Calu3 (cell line): ENCODE data around the gene EXOSC2. TPM values are rescaled to one million over a fixed set of nuclear protein-coding genes. Genes with fewer than 3 reads are reported as not detected.

Experiments used
- BruUV-seq: library from RNA; stranded (reverse); fragments of 400-500 nt; replicated peaks from 2 replicates; lab custom pipeline; 2021; lab: Mats Ljungman, UMichigan
- CTCF ChIA-PET: fragments of 300-600 bp; sonication (Branson Sonifier 250); formaldehyde crosslinking; loops from one replicate; lab custom pipeline; 2022; ENCODE audit warnings: antibody characterized with exemption; lab: Charles Lee
- DNase-seq: peaks from one replicate; pipeline ENCODE4 v3.0.0; 2022
- H3K27ac Mint-ChIP-seq: one replicate; pipeline ENCODE4 v1.8.0; 2022; ENCODE audit warnings: mixed read lengths; ENCODE audit not compliant: unreplicated experiment
- H3K27me3 Mint-ChIP-seq: one replicate; pipeline ENCODE4 v1.8.0; 2022; ENCODE audit warnings: mixed read lengths; ENCODE audit not compliant: unreplicated experiment
- H3K36me3 Mint-ChIP-seq: one replicate; pipeline ENCODE4 v1.8.0; 2022; ENCODE audit warnings: mild to moderate bottlenecking, moderate library complexity, mixed read lengths; ENCODE audit not compliant: insufficient read depth, unreplicated experiment
- H3K4me1 Mint-ChIP-seq: one replicate; pipeline ENCODE4 v1.8.0; 2022; ENCODE audit warnings: mild to moderate bottlenecking, low read depth, mixed read lengths; ENCODE audit not compliant: unreplicated experiment
- H3K4me3 Mint-ChIP-seq: one replicate; pipeline ENCODE4 v1.8.0; 2022; ENCODE audit warnings: mild to moderate bottlenecking, low read depth, moderate library complexity, mixed read lengths; ENCODE audit not compliant: unreplicated experiment
- H3K9me3 Mint-ChIP-seq: one replicate; pipeline ENCODE4 v1.8.0; 2022; ENCODE audit warnings: low read depth, mixed read lengths; ENCODE audit not compliant: unreplicated experiment
- CTCF ChIP-seq: fragments of 200-600 bp; IDR thresholded peaks from one replicate; pipeline ENCODE4 v1.8.0; 2022; ENCODE audit warnings: antibody characterized with exemption; ENCODE audit not compliant: unreplicated experiment
- intact Hi-C: fragments of 100-400 bp; cut with micrococcal nuclease; formaldehyde crosslinking; loops from one replicate; pipeline ENCODE4 v1.10.0; 2022; ENCODE audit not compliant: unreplicated experiment
- total RNA-seq: library from RNA; stranded (reverse); gene quantifications from 2 replicates; pipeline ENCODE4 v1.2.3, GENCODE V29; 2022

Gene EXOSC2
- total RNA-seq, 1 experiment from 2014 or later: 42.9 TPM

DNA sequence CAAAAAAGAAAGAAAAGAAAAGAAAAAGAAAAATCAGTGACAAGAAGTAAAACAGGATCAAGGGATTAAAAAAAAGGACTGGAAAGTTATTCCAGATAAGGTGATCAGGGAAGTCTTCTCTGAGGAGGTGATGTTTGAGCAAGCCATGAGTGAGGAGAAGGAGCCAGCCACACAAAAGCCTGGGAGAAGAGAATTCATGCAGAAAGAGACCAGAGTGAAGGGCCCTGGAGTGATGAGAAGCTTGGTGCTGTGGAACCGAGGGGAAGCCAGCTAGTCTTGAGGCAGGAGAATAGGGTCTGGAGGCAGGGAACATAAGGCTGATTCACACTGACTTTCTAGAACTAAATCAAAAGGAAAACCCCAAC lies 4.0 kb upstream of the EXOSC2 start:
- intact Hi-C loops: no loop called here
- H3K36me3 Mint-ChIP-seq: peaks cover 29% of the 10 kb centered on the region
- no peaks in the 10 kb centered on the region for H3K27me3 Mint-ChIP-seq
- CTCF ChIA-PET: no interaction called here
- DNase-seq: no peak
- H3K27ac Mint-ChIP-seq: peak overlapping the region; percentile 45
- no TSS peak for BruUV-seq
- TF ChIP-seq CTCF: no peak
- H3K9me3 Mint-ChIP-seq: no peaks in the 10 kb centered on the region
- H3K4me3 Mint-ChIP-seq: peak overlapping the region; percentile 72
- peaks cover 21% of the 10 kb centered on the region for H3K4me1 Mint-ChIP-seq

- TF ChIP-seq CTCF: no peak
- Mint-ChIP-seq H3K36me3 (peaks cover 34% of the 10 kb centered on the region), H3K27me3 (no peaks in the 10 kb centered on the region), H3K4me3 (peak overlapping the region; percentile 72), H3K4me1 (peaks cover 26% of the 10 kb centered on the region), H3K27ac (peak overlapping the region; percentile 45), H3K9me3 (no peaks in the 10 kb centered on the region)
- BruUV-seq: no TSS peak
- peak; percentile 74 for DNase-seq
- CTCF ChIA-PET: interaction anchor here (0.7 to 0.9 kb wide), 2 partner anchors 11 to 144 kb away, joined by 3 to 5 read pairs; no protein-coding TSS in a partner anchor
- intact Hi-C loops: no loop called here
These were observed 3.5 kb upstream of the EXOSC2 start for GRCh38 chr9:130689937-130690700.

DNA sequence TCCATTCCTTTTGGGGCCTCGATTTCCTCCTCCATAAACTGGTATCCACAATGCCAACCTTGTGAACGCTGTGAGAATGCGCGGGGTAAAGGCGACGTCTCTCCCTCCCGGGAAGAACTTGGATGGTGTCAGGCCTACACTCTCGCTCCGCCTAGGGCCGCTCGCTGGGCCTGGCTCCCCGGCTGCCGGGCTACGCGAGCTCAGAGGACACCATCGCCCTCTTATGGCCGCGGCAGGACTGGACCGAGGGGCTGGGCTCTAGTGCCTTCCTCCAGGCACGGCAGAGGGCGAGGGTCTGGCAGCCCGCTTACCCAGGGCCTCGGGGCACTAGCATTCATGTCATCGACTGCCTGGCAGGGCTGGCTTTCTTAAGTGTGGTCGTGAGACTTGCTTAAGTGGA lies 1.3 kb upstream of the EXOSC2 start:
- Mint-ChIP-seq H3K27ac (no peak overlapping the region), H3K4me3 (no peak overlapping the region), H3K9me3 (no peaks in the 10 kb centered on the region), H3K4me1 (peaks cover 44% of the 10 kb centered on the region), H3K27me3 (no peaks in the 10 kb centered on the region), H3K36me3 (peaks cover 55% of the 10 kb centered on the region)
- no peak for DNase-seq
- intact Hi-C loops: no loop called here
- CTCF ChIA-PET: interaction anchor here (1.6 kb wide), 1 partner anchor 8 kb away, joined by 4 read pairs; no protein-coding TSS in a partner anchor
- BruUV-seq: no TSS peak
- no peak for TF ChIP-seq CTCF

DNA sequence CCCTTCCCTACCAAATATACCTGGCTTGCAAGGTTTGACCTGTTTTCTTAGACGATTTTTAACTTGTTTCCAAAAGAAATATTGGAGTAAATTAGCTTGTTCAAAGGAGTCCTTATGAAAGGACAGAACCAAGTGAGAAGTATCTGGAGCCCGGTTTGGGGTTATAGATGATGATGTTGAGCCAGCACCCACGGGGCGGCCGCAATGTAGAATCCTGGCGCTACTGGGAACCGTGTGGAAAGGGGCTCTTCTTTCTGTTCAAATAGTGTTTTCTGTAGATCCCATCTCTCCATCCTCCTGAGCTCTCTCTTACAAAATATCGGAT lies 517 bp upstream of the EXOSC2 start:
- no TSS peak for BruUV-seq
- peaks cover 45% of the 10 kb centered on the region for H3K4me1 Mint-ChIP-seq
- H3K9me3 Mint-ChIP-seq: no peaks in the 10 kb centered on the region
- peaks cover 60% of the 10 kb centered on the region for H3K36me3 Mint-ChIP-seq
- peak overlapping the region; percentile 90 for H3K4me3 Mint-ChIP-seq
- DNase-seq: no peak
- no peaks in the 10 kb centered on the region for H3K27me3 Mint-ChIP-seq
- TF ChIP-seq CTCF: no peak
- H3K27ac Mint-ChIP-seq: peak overlapping the region; percentile 79
- CTCF ChIA-PET: interaction anchor here (0.6 to 1.6 kb wide), 3 partner anchors 9 to 104 kb away, joined by 3 to 5 read pairs (median 4); no protein-coding TSS in a partner anchor
- intact Hi-C loops: no loop called here
